ENCODE results near the gene TESK1.

- no peak for TF ChIP-seq EZH2 (IDR thresholded peaks at IDR 0.05; ENCODE audit: low read depth, low read length, severe bottlenecking)
- no peak for TF ChIP-seq SIN3A (conservative IDR thresholded peaks at IDR 0.05 in 1 of 2, IDR thresholded peaks at IDR 0.05 in 1 of 2; ENCODE audit: low read depth in 1 of 2, low read length in 2 of 2)
- no peak for TF ChIP-seq POLR2AphosphoS5 (IDR thresholded peaks at IDR 0.05; ENCODE audit: low read depth, low read length)
- TF ChIP-seq, protein P1, sequence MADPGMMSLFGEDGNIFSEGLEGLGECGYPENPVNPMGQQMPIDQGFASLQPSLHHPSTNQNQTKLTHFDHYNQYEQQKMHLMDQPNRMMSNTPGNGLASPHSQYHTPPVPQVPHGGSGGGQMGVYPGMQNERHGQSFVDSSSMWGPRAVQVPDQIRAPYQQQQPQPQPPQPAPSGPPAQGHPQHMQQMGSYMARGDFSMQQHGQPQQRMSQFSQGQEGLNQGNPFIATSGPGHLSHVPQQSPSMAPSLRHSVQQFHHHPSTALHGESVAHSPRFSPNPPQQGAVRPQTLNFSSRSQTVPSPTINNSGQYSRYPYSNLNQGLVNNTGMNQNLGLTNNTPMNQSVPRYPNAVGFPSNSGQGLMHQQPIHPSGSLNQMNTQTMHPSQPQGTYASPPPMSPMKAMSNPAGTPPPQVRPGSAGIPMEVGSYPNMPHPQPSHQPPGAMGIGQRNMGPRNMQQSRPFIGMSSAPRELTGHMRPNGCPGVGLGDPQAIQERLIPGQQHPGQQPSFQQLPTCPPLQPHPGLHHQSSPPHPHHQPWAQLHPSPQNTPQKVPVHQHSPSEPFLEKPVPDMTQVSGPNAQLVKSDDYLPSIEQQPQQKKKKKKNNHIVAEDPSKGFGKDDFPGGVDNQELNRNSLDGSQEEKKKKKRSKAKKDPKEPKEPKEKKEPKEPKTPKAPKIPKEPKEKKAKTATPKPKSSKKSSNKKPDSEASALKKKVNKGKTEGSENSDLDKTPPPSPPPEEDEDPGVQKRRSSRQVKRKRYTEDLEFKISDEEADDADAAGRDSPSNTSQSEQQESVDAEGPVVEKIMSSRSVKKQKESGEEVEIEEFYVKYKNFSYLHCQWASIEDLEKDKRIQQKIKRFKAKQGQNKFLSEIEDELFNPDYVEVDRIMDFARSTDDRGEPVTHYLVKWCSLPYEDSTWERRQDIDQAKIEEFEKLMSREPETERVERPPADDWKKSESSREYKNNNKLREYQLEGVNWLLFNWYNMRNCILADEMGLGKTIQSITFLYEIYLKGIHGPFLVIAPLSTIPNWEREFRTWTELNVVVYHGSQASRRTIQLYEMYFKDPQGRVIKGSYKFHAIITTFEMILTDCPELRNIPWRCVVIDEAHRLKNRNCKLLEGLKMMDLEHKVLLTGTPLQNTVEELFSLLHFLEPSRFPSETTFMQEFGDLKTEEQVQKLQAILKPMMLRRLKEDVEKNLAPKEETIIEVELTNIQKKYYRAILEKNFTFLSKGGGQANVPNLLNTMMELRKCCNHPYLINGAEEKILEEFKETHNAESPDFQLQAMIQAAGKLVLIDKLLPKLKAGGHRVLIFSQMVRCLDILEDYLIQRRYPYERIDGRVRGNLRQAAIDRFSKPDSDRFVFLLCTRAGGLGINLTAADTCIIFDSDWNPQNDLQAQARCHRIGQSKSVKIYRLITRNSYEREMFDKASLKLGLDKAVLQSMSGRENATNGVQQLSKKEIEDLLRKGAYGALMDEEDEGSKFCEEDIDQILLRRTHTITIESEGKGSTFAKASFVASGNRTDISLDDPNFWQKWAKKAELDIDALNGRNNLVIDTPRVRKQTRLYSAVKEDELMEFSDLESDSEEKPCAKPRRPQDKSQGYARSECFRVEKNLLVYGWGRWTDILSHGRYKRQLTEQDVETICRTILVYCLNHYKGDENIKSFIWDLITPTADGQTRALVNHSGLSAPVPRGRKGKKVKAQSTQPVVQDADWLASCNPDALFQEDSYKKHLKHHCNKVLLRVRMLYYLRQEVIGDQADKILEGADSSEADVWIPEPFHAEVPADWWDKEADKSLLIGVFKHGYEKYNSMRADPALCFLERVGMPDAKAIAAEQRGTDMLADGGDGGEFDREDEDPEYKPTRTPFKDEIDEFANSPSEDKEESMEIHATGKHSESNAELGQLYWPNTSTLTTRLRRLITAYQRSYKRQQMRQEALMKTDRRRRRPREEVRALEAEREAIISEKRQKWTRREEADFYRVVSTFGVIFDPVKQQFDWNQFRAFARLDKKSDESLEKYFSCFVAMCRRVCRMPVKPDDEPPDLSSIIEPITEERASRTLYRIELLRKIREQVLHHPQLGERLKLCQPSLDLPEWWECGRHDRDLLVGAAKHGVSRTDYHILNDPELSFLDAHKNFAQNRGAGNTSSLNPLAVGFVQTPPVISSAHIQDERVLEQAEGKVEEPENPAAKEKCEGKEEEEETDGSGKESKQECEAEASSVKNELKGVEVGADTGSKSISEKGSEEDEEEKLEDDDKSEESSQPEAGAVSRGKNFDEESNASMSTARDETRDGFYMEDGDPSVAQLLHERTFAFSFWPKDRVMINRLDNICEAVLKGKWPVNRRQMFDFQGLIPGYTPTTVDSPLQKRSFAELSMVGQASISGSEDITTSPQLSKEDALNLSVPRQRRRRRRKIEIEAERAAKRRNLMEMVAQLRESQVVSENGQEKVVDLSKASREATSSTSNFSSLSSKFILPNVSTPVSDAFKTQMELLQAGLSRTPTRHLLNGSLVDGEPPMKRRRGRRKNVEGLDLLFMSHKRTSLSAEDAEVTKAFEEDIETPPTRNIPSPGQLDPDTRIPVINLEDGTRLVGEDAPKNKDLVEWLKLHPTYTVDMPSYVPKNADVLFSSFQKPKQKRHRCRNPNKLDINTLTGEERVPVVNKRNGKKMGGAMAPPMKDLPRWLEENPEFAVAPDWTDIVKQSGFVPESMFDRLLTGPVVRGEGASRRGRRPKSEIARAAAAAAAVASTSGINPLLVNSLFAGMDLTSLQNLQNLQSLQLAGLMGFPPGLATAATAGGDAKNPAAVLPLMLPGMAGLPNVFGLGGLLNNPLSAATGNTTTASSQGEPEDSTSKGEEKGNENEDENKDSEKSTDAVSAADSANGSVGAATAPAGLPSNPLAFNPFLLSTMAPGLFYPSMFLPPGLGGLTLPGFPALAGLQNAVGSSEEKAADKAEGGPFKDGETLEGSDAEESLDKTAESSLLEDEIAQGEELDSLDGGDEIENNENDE (IDR thresholded peaks at IDR 0.05; ENCODE audit: insufficient replicate concordance, low read length): no peak
- TF ChIP-seq CREB1 (IDR thresholded peaks at IDR 0.05): no peak
- TF ChIP-seq POLR2A (IDR thresholded peaks at IDR 0.05; ENCODE audit: control extremely low read depth in 1 of 2, low read depth in 2 of 2, low read length in 2 of 2): no peak
- no peak for TF ChIP-seq EGR1 (IDR thresholded peaks at IDR 0.05; ENCODE audit: borderline replicate concordance, low read depth, low read length)
- TF ChIP-seq, protein P2, sequence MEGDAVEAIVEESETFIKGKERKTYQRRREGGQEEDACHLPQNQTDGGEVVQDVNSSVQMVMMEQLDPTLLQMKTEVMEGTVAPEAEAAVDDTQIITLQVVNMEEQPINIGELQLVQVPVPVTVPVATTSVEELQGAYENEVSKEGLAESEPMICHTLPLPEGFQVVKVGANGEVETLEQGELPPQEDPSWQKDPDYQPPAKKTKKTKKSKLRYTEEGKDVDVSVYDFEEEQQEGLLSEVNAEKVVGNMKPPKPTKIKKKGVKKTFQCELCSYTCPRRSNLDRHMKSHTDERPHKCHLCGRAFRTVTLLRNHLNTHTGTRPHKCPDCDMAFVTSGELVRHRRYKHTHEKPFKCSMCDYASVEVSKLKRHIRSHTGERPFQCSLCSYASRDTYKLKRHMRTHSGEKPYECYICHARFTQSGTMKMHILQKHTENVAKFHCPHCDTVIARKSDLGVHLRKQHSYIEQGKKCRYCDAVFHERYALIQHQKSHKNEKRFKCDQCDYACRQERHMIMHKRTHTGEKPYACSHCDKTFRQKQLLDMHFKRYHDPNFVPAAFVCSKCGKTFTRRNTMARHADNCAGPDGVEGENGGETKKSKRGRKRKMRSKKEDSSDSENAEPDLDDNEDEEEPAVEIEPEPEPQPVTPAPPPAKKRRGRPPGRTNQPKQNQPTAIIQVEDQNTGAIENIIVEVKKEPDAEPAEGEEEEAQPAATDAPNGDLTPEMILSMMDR (IDR thresholded peaks at IDR 0.05; ENCODE audit: control extremely low read depth in 1 of 3, insufficient read depth in 1 of 3, low read depth in 1 of 3, low read length in 3 of 3): no peak
- no peak for TF ChIP-seq GABPA (IDR thresholded peaks at IDR 0.05; ENCODE audit: borderline replicate concordance, insufficient read depth, low read length)
Observed at GRCh38 chr9:35658968-35659220, 53.8 kb downstream of the TESK1 start.
